Astrocyte (in vitro differentiated cells and primary cell): ENCODE results near the gene OR4Q2. TPM values are rescaled to one million over a fixed set of nuclear protein-coding genes. Genes with fewer than 3 reads are reported as not detected.

Experiments used
- DNase-seq: peaks from one replicate; pipeline ENCODE4 v3.0.0-alpha.2; 2010; ENCODE audit warnings: low read depth
- FAIRE-seq: peaks from 2 replicates; lab custom pipeline; 2011; peaks lifted over from hg19 to GRCh38; lab: Jason Lieb, UNC
- H2AFZ ChIP-seq: 2 replicates; pipeline ENCODE4 v1.6.0; 2012; ENCODE audit warnings: low read depth, low read length, inconsistent platforms
- H3K27ac ChIP-seq: 2 replicates; pipeline ENCODE4 v1.5.1; 2011; ENCODE audit warnings: low read depth, low read length, inconsistent platforms
- H3K27me3 ChIP-seq: 2 replicates; pipeline ENCODE4 v1.6.0; 2011; ENCODE audit warnings: low read length, inconsistent platforms; ENCODE audit not compliant: insufficient read depth
- H3K36me3 ChIP-seq: 2 replicates; pipeline ENCODE4 v1.5.1; 2011; ENCODE audit warnings: low read length, inconsistent platforms; ENCODE audit not compliant: insufficient read depth
- H3K4me1 ChIP-seq: 2 replicates; pipeline ENCODE4 v1.5.1; 2011; ENCODE audit warnings: low read length, inconsistent platforms; ENCODE audit not compliant: insufficient read depth
- H3K4me2 ChIP-seq: 2 replicates; pipeline ENCODE4 v1.6.0; 2012; ENCODE audit warnings: low read length, inconsistent platforms
- H3K4me3 ChIP-seq: 2 replicates; pipeline ENCODE4 v1.5.1; 2011; ENCODE audit warnings: low read depth, mild to moderate bottlenecking, low read length, inconsistent platforms; ENCODE audit not compliant: insufficient read depth
- H3K79me2 ChIP-seq: 2 replicates; pipeline ENCODE4 v1.6.0; 2012; ENCODE audit warnings: mild to moderate bottlenecking, low read length, inconsistent platforms; ENCODE audit not compliant: insufficient read depth
- H3K9ac ChIP-seq: 2 replicates; pipeline ENCODE4 v1.6.0; 2012; ENCODE audit warnings: mild to moderate bottlenecking, low read length, inconsistent platforms
- H3K9me3 ChIP-seq: 2 replicates; pipeline ENCODE4 v1.5.1; 2012; ENCODE audit warnings: low read depth, mild to moderate bottlenecking, low read length, inconsistent platforms; ENCODE audit not compliant: insufficient read depth
- H4K20me1 ChIP-seq: 2 replicates; pipeline ENCODE4 v1.6.0; 2012; ENCODE audit warnings: low read length, inconsistent platforms; ENCODE audit not compliant: insufficient read depth
- H3K27ac Mint-ChIP-seq: one replicate; pipeline ENCODE4 v1.8.0; 2021; ENCODE audit warnings: mild to moderate bottlenecking, mixed read lengths; ENCODE audit not compliant: unreplicated experiment
- H3K27me3 Mint-ChIP-seq: one replicate; pipeline ENCODE4 v1.8.0; 2021; ENCODE audit warnings: low read depth, mixed read lengths; ENCODE audit not compliant: unreplicated experiment
- H3K36me3 Mint-ChIP-seq: one replicate; pipeline ENCODE4 v1.8.0; 2021; ENCODE audit warnings: low read depth, mixed read lengths; ENCODE audit not compliant: unreplicated experiment
- H3K4me1 Mint-ChIP-seq: one replicate; pipeline ENCODE4 v1.8.0; 2021; ENCODE audit warnings: low read depth, mixed read lengths; ENCODE audit not compliant: unreplicated experiment
- H3K4me3 Mint-ChIP-seq: one replicate; pipeline ENCODE4 v1.8.0; 2021; ENCODE audit warnings: mild to moderate bottlenecking, moderate library complexity, mixed read lengths; ENCODE audit not compliant: unreplicated experiment
- H3K9me3 Mint-ChIP-seq: one replicate; pipeline ENCODE4 v1.8.0; 2021; ENCODE audit warnings: mild to moderate bottlenecking, mixed read lengths; ENCODE audit not compliant: unreplicated experiment
- EZH2 ChIP-seq: IDR thresholded peaks from 2 replicates; pipeline ENCODE4 v1.6.1; 2012; ENCODE audit warnings: mild to moderate bottlenecking, low read length, inconsistent platforms; ENCODE audit not compliant: insufficient read depth
- total RNA-seq: library from RNA; stranded (reverse); gene quantifications from 2 replicates; pipeline ENCODE4 v1.2.1, GENCODE V29; 2021
- TF ChIP-seq, protein P1 (sequence below): IDR thresholded peaks from 2 replicates; pipeline ENCODE4 v1.5.1; 2011; ENCODE audit warnings: low read depth, mild to moderate bottlenecking, inconsistent platforms, low read length, moderate library complexity; ENCODE audit not compliant: insufficient read depth

Gene OR4Q2
- total RNA-seq, 1 donor from 2014 or later = not detected

DNA sequence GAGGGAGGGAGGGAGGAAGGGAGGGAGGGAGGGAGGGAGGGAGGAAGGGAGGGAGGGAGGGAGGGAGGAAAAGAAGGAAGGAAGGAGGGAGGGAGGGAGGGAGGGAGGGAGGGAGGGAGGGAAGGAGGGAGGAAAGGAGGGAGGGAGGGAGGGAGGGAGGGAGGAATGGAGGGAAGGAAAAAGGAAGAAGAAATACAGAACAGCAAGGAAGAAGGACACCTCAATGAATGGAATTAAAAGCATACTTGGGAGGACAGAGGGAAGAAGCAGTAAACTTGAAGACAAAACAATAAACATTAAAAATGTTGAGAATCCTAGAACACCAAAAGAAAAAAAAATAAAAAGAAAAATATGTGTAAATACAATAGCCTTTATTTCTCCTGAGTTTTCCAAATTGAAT is 6.2 kb downstream of the OR4Q2 start:
- Mint-ChIP-seq H3K4me3 (no peak overlapping the region), H3K27ac (no peak overlapping the region), H3K36me3 (no peaks in the 10 kb centered on the region), H3K9me3 (no peaks in the 10 kb centered on the region), H3K4me1 (no peaks in the 10 kb centered on the region), H3K27me3 (no peaks in the 10 kb centered on the region)
- DNase-seq (no peak), FAIRE-seq (no peak)
- Histone ChIP-seq H4K20me1 (no peaks in the 10 kb centered on the region), H3K9me3 (peaks cover 9% of the 10 kb centered on the region), H3K79me2 (no peaks in the 10 kb centered on the region), H3K27ac (no peak overlapping the region), H3K27me3 (no peaks in the 10 kb centered on the region), H3K4me2 (no peak overlapping the region), H3K9ac (no peak overlapping the region), H2AFZ (no peak overlapping the region), H3K4me1 (no peaks in the 10 kb centered on the region), H3K36me3 (no peaks in the 10 kb centered on the region), H3K4me3 (no peak overlapping the region)
- TF ChIP-seq, protein P1, sequence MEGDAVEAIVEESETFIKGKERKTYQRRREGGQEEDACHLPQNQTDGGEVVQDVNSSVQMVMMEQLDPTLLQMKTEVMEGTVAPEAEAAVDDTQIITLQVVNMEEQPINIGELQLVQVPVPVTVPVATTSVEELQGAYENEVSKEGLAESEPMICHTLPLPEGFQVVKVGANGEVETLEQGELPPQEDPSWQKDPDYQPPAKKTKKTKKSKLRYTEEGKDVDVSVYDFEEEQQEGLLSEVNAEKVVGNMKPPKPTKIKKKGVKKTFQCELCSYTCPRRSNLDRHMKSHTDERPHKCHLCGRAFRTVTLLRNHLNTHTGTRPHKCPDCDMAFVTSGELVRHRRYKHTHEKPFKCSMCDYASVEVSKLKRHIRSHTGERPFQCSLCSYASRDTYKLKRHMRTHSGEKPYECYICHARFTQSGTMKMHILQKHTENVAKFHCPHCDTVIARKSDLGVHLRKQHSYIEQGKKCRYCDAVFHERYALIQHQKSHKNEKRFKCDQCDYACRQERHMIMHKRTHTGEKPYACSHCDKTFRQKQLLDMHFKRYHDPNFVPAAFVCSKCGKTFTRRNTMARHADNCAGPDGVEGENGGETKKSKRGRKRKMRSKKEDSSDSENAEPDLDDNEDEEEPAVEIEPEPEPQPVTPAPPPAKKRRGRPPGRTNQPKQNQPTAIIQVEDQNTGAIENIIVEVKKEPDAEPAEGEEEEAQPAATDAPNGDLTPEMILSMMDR = no peak
- TF ChIP-seq EZH2 = no peak

- Mint-ChIP-seq H3K4me1 (no peaks in the 10 kb centered on the region), H3K27me3 (no peaks in the 10 kb centered on the region), H3K9me3 (no peaks in the 10 kb centered on the region), H3K4me3 (no peak within 1 kb of the TSS), H3K27ac (no peak within 1 kb of the TSS), H3K36me3 (no peaks in the 10 kb centered on the region)
- Histone ChIP-seq H4K20me1 (no peaks in the 10 kb centered on the region), H3K36me3 (no peaks in the 10 kb centered on the region), H3K27me3 (no peaks in the 10 kb centered on the region), H3K79me2 (no peaks in the 10 kb centered on the region), H3K4me1 (no peaks in the 10 kb centered on the region), H3K9ac (no peak within 1 kb of the TSS), H2AFZ (no peak within 1 kb of the TSS), H3K9me3 (peaks cover 5% of the 10 kb centered on the region), H3K4me3 (no peak within 1 kb of the TSS), H3K27ac (no peak within 1 kb of the TSS), H3K4me2 (no peak within 1 kb of the TSS)
- FAIRE-seq (no peak), DNase-seq (no peak)
- TF ChIP-seq, protein P1 = no peak
- TF ChIP-seq EZH2 = no peak
These were observed 17.4 kb downstream of the OR4Q2 start, which contains the start of gene OR4K14 for GRCh38 chr14:20019257-20019865. Gene OR4K14, minus strand, starts transcription at chr14:20019307. Its CDS starts 4,114 bp downstream, at chr14:20015193.

- no peak for FAIRE-seq
- H3K4me2 ChIP-seq = no peak overlapping the region
- H3K4me3 ChIP-seq = no peak overlapping the region
- H2AFZ ChIP-seq = no peak overlapping the region
- H3K4me3 Mint-ChIP-seq = no peak overlapping the region
- H4K20me1 ChIP-seq = no peaks in the 10 kb centered on the region
- H3K27ac Mint-ChIP-seq = no peak overlapping the region
- no peaks in the 10 kb centered on the region for H3K4me1 Mint-ChIP-seq
- peaks cover 4% of the 10 kb centered on the region for H3K9me3 Mint-ChIP-seq
- no peak overlapping the region for H3K27ac ChIP-seq
- H3K9ac ChIP-seq = no peak overlapping the region
- H3K36me3 ChIP-seq = no peaks in the 10 kb centered on the region
- TF ChIP-seq, protein P1 = no peak
- TF ChIP-seq EZH2 = no peak
- H3K79me2 ChIP-seq = no peaks in the 10 kb centered on the region
- no peaks in the 10 kb centered on the region for H3K27me3 Mint-ChIP-seq
- H3K36me3 Mint-ChIP-seq = no peaks in the 10 kb centered on the region
- no peaks in the 10 kb centered on the region for H3K4me1 ChIP-seq
- no peaks in the 10 kb centered on the region for H3K9me3 ChIP-seq
- no peak for DNase-seq
- no peaks in the 10 kb centered on the region for H3K27me3 ChIP-seq
These were observed 29.1 kb downstream of the OR4Q2 start for GRCh38 chr14:20031058-20031457.
